ENCODE results near the gene ASTN2.

ASTN2 gene

DNA sequence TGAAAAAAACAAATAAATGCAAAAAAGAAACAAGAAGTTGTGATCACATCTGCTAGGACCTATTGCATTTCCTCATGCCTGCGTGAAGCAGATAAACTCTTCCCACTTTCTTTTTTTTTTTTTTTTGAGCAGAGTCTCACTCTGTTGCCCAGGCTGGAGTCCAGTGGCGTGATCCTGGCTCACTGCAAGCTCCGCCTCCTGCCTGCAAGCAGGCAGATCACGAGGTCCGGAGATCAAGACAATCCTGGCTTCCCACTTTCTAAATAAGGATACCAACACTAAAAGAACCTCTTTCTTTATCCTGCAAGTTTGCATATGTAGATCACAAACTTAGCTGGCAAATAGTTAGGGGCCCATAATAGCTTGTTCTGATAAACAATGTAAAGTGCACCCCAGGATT is 128.6 kb downstream of the ASTN2 start:
- Histone ChIP-seq H3K27ac (ENCODE audit: low read depth, low read length, poor library complexity, severe bottlenecking) (peak overlapping the region; percentile 99), H3K4me2 (ENCODE audit: low read length) (peak overlapping the region; percentile 17; the same call in 1 of the 2 replicates), H3K27me3 (ENCODE audit: insufficient read depth, low read length) (no peaks in the 10 kb centered on the region), H4K20me1 (ENCODE audit: insufficient read depth, low read length) (no peaks in the 10 kb centered on the region), H3K9ac (ENCODE audit: low read length) (peak overlapping the region; percentile 58; the same call in 1 of the 2 replicates), H3K9me3 (ENCODE audit: low read length) (no peaks in the 10 kb centered on the region), H3F3A (ENCODE audit: insufficient read depth, low read length) (no peaks in the 10 kb centered on the region), H3K4me1 (ENCODE audit: insufficient read depth, low read length, severe bottlenecking) (peaks cover 95% of the 10 kb centered on the region), H3K36me3 (ENCODE audit: insufficient read depth, low read length) (no peaks in the 10 kb centered on the region), H2AFZ (ENCODE audit: low read length) (no peak overlapping the region), H3K9me2 (ENCODE audit: low read depth, low read length) (no peaks in the 10 kb centered on the region), H3K4me3 (ENCODE audit: low read depth, low read length, poor library complexity, severe bottlenecking) (no peak overlapping the region), H3K79me2 (ENCODE audit: insufficient read depth, low read length) (no peaks in the 10 kb centered on the region)
- TF ChIP-seq EZH2 (IDR thresholded peaks at IDR 0.05; ENCODE audit: borderline replicate concordance, low read length) = no peak
- TF ChIP-seq, protein P1, sequence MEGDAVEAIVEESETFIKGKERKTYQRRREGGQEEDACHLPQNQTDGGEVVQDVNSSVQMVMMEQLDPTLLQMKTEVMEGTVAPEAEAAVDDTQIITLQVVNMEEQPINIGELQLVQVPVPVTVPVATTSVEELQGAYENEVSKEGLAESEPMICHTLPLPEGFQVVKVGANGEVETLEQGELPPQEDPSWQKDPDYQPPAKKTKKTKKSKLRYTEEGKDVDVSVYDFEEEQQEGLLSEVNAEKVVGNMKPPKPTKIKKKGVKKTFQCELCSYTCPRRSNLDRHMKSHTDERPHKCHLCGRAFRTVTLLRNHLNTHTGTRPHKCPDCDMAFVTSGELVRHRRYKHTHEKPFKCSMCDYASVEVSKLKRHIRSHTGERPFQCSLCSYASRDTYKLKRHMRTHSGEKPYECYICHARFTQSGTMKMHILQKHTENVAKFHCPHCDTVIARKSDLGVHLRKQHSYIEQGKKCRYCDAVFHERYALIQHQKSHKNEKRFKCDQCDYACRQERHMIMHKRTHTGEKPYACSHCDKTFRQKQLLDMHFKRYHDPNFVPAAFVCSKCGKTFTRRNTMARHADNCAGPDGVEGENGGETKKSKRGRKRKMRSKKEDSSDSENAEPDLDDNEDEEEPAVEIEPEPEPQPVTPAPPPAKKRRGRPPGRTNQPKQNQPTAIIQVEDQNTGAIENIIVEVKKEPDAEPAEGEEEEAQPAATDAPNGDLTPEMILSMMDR (IDR thresholded peaks at IDR 0.05; ENCODE audit: low read length) = no peak

DNA sequence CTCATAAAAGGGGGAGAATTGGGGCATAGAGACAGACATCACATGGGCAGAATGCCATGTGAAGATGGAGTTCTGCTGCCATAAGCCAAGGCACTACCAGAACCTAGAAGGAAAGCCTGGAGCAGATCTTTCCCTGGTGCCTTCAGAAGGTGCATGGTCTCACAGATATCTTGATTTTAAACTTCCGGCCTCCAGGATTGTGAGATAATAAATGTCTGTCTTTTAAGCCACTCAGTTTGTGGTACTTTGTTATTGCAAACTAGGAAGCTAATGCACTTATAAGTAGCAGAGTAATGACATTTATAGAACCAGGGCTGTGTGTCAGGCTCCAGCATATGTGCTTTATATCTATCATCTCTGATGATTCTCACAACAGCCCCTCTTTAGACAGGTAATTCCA is 130.4 kb downstream of the ASTN2 start:
- peaks cover 77% of the 10 kb centered on the region for H3K4me1 ChIP-seq (ENCODE audit: insufficient read depth, low read length, severe bottlenecking)
- H2AFZ ChIP-seq (ENCODE audit: low read length) = no peak overlapping the region
- no peak overlapping the region for H3K4me3 ChIP-seq (ENCODE audit: low read depth, low read length, poor library complexity, severe bottlenecking)
- no peaks in the 10 kb centered on the region for H3F3A ChIP-seq (ENCODE audit: insufficient read depth, low read length)
- H3K9me2 ChIP-seq (ENCODE audit: low read depth, low read length) = no peaks in the 10 kb centered on the region
- TF ChIP-seq, protein P1 (IDR thresholded peaks at IDR 0.05; ENCODE audit: low read length) = no peak
- no peak for TF ChIP-seq EZH2 (IDR thresholded peaks at IDR 0.05; ENCODE audit: borderline replicate concordance, low read length)
- no peaks in the 10 kb centered on the region for H3K27me3 ChIP-seq (ENCODE audit: insufficient read depth, low read length)
- no peaks in the 10 kb centered on the region for H3K36me3 ChIP-seq (ENCODE audit: insufficient read depth, low read length)
- H3K79me2 ChIP-seq (ENCODE audit: insufficient read depth, low read length) = no peaks in the 10 kb centered on the region
- peak overlapping the region; percentile 99 for H3K27ac ChIP-seq (ENCODE audit: low read depth, low read length, poor library complexity, severe bottlenecking)
- H3K9ac ChIP-seq (ENCODE audit: low read length) = peak overlapping the region; percentile 43; the same call in 1 of the 2 replicates
- no peaks in the 10 kb centered on the region for H4K20me1 ChIP-seq (ENCODE audit: insufficient read depth, low read length)
- no peak overlapping the region for H3K4me2 ChIP-seq (ENCODE audit: low read length)
- H3K9me3 ChIP-seq (ENCODE audit: low read length) = no peaks in the 10 kb centered on the region

DNA sequence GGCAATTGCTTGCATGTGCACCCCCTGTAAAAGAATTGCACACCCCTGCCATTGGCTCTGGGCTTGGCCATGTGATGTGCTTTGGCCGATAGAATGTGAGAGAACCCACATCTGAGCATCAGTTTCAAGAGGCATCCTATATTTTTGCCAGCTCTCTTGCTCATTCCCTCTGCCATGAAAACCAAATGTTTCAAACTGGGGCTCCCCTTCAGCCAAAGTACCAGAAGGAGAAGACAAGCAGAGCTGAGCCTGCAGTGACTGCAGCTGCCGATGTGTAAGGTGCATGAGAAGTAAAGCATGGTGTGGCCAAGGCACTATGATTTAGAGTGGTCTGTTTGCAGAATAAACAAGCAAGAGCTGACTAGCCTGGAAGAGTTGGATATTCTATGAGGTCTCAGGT is 132.3 kb downstream of the ASTN2 start:
- no peaks in the 10 kb centered on the region for H3K79me2 ChIP-seq (ENCODE audit: insufficient read depth, low read length)
- no peaks in the 10 kb centered on the region for H3F3A ChIP-seq (ENCODE audit: insufficient read depth, low read length)
- TF ChIP-seq EZH2 (IDR thresholded peaks at IDR 0.05; ENCODE audit: borderline replicate concordance, low read length) = no peak
- TF ChIP-seq, protein P1 (IDR thresholded peaks at IDR 0.05; ENCODE audit: low read length) = no peak
- no peak overlapping the region for H3K9ac ChIP-seq (ENCODE audit: low read length)
- H3K4me3 ChIP-seq (ENCODE audit: low read depth, low read length, poor library complexity, severe bottlenecking) = no peak overlapping the region
- no peaks in the 10 kb centered on the region for H3K9me2 ChIP-seq (ENCODE audit: low read depth, low read length)
- H3K27ac ChIP-seq (ENCODE audit: low read depth, low read length, poor library complexity, severe bottlenecking) = peak overlapping the region; percentile 59
- no peak overlapping the region for H3K4me2 ChIP-seq (ENCODE audit: low read length)
- no peaks in the 10 kb centered on the region for H3K36me3 ChIP-seq (ENCODE audit: insufficient read depth, low read length)
- H3K4me1 ChIP-seq (ENCODE audit: insufficient read depth, low read length, severe bottlenecking) = peaks cover 76% of the 10 kb centered on the region
- H4K20me1 ChIP-seq (ENCODE audit: insufficient read depth, low read length) = no peaks in the 10 kb centered on the region
- no peaks in the 10 kb centered on the region for H3K27me3 ChIP-seq (ENCODE audit: insufficient read depth, low read length)
- no peak overlapping the region for H2AFZ ChIP-seq (ENCODE audit: low read length)
- H3K9me3 ChIP-seq (ENCODE audit: low read length) = no peaks in the 10 kb centered on the region

Measured in OCI-LY1 (cell line).